Smooth muscle cell of the brain vasculature (primary cell): ENCODE results near the gene ACVR2B.
A peak's percentile ranks its signal among the peaks of the same experiment; 100 is the strongest.

Experiments used
- DNase-seq: peaks from one replicate; pipeline ENCODE4 v3.0.0-alpha.2; 2012; ENCODE audit warnings: low read depth, low spot score

The ACVR2B gene

DNA sequence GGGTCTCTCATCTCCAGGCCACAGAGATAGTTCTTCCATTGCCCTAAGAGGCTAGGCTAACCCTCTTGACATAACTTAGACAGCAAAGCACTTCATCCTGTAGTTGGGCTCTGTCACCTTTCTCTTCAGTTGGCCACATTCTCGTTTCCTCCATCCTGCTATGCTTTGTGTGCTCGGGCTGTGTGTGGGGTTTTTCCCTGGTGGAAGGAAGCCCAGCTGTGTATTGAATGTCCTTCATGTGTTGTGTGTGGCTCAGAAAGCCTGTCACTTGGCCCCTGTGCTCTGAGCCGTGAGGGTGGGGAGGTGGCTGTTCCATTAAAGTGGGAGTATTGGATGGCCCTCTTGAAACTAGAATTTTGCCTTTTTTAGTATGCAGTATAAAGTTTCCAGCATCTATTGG, 33.6 kb downstream of the ACVR2B start:
- no peak for DNase-seq

DNA sequence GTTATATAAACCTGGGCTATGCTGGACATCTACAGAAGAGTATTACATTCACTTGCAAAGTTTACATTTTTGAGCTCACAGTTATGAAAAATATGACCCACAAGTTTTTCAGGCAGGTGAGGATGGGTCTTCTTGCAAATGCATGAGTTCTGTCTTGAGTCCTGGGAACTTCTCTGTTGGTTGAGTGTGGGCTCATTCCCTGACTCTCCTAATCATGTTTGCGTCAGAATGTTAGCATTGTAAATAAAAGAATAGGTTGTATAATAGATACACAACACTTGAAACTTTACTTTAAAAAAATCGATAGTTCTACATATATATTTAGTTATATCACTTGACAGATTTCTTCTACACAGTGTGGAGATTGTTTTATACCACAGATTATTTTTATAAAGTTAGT, 35.3 kb downstream of the ACVR2B start:
- DNase-seq, result no peak

- no peak for DNase-seq
Measured at GRCh38 chr3:38489766-38490165, 36.1 kb downstream of the ACVR2B start.

DNA sequence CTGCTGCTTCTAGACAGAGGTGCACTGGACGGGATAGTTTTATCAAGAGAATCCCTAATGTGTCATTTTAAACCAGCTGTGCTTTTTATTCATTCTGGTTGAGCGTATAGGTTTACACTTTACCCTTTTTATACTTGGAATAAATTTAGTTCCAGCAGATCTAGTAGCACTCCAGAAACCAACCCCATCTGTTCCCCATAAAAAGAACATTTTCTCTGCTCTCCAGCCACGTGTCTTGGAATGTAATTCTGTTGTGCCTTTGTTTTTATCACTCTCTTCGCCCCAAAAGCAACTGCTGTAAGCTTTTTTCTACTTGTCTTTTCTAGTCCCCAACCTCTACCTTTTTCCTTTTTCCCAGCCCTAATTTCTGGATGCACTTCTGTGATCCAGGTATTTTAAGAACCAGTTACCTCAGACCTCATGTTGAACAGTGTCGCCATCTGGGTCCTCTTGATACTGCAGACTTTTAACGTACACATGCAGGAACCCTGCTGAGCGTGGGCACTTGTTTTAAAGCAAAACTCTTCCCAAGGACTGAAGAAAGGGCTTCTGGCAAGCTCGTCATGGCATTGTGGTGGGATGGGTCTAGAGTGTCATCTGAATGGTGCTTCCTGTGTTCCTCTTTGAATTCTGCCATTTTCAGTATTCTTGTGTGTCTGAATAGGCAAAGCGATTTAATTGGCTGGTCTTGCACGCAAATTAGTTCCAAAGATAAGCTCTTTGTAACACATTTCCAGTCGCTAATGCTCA, 36.8 kb downstream of the ACVR2B start:
- no peak for DNase-seq

DNA sequence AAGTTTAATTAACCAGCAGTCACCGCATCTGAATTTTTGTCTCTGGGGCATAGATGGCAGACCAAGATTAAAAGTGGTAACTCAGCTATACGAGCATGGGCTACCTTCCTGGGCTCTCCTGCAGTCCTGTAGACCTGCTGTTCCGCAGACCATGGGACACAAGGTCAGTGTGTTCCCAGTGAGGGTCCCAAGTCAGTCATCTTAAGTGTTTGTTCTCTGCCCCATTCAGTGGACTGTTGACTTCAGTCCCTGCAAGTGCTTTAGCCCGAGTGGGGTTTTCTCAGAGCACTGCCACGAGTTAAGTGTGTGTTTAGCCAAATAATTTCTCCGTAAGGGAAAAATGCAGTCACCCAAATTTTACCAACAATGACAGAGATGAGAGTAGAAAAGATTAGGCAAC, 37.5 kb downstream of the ACVR2B start:
- no peak for DNase-seq

DNA sequence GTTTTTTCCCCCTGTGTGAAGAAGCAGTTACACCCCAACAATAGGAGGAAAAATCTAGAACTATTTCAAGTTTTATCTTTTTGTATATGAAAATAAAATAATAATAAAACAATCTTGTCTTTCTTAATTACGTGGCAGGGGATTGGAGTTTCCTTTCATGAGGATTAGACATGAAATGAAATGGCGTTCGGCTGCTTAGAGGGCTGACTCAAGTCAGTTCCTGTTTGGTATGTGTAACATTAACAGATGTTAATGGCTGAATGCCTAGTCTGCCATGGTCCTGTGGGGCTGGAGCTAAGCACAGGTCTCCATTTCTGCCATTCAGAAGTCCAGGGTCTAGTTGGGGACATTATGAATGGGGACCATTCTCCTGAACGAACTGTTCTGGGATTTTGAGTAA, 39.3 kb downstream of the ACVR2B start:
- no peak for DNase-seq

- DNase-seq, result peak; percentile 67
Measured at GRCh38 chr3:38496131-38496910, 42.6 kb downstream of the ACVR2B start, which contains the start of gene EXOG. Gene EXOG, plus strand, starts transcription at chr3:38496340. Its CDS starts 28 bp downstream, at chr3:38496368.

GRCh38 chr3:38497031-38497430, 43.3 kb downstream of the ACVR2B start:
- DNase-seq, result no peak

GRCh38 chr3:38500688-38501417, 47.2 kb downstream of the ACVR2B start:
- no peak for DNase-seq

DNA sequence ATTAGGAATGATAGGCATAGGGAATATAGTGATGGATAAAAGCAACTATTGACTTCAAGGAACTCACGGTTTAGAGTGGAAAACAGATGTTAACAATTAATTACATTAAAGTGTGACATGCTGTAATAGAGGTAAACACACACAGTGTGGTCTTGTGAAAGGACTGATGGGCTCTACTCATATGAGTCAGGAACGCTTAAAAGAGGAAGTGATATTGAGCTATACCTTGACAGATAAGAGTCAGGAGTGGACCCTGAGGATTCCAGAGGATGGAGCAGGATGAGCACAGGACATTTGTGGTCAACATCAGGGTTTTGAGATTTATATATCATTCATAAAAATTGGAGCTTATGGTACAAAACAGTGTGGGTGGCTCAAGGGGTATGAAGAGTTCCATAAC, 53.4 kb downstream of the ACVR2B start:
- DNase-seq, result no peak

DNA sequence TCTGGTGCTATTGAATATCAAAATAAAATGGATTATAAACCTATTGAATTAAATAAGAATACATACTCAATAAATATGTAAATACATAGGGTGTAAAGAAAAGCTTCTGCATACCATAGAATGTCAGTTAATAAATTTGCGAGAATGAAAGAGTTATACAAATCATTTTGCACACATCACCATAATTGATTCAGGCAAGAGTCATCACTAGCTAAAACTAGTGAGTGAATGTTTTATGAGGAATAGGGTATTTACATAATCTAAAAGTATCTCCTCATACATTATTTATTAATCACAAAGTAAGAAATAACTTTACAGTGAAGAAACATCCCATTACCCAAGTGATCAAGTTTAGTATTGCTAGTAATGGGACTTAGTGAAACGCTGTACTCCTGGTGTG, 56.0 kb downstream of the ACVR2B start:
- DNase-seq, result no peak

DNA sequence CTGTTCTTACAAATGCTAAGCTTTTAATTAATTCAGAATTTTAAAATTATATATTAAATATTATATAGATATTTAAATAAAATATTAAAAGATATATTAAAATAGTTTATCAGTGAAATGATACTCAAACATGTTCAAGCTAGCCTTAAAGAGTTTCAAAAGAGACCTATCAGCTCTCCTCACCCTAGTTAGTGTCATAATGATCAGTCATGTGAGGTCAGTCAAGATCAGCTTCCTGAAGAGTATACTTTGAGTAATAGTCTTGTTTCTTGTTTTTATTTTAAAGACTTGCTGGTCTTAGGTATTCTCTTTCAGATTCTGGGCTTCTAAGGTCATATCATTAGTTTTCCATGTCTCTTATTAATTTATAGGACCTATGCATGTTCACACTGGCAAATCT, 56.9 kb downstream of the ACVR2B start:
- no peak for DNase-seq

GRCh38 chr3:38511546-38511945, 57.9 kb downstream of the ACVR2B start:
- no peak for DNase-seq

DNA sequence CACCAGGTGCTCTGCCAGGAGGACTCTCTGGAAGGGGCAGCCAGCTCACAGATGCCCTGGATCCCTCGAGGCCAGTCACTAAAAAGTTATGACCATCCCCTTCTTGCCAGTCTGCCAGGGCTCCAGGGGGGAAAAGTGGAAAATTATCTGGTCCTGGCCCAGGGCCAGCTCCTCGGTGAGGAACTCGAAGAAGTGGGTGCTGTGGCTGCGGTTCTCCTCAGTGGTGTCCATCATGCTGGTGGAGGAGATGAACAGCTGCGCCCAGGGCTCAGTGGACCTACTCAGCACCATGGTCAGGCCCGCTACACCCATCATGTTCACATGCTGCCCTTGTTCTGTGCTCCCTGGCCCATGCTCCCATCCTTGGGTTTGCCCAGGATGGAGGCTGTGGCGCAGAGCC, 61.7 kb downstream of the ACVR2B start:
- DNase-seq, result no peak

- DNase-seq, result no peak
Measured at GRCh38 chr3:38516669-38517068, 63.0 kb downstream of the ACVR2B start.

DNA sequence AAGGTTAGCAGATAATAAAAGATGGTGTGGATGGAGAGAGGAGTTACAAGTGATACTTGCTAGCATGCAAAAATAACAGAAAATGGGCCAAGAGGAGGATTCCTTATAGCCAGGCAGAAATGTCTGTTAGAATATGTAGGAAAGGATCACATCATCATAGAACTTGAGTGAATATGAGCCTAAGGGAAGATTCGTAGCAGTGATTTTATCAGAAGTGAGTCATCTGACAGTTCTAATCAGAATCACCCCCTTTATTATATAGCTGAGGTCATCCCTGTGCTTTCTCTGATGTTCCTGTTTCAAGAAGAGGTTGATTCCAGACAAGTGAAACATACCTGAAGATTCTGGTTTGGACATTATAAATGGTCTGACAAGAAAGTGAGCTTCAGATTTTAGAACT, 65.3 kb downstream of the ACVR2B start:
- no peak for DNase-seq

- DNase-seq, result no peak
Measured at GRCh38 chr3:38519651-38520050, 66.0 kb downstream of the ACVR2B start.

GRCh38 chr3:38521391-38521987, 67.8 kb downstream of the ACVR2B start:
- DNase-seq, result peak; percentile 50

DNA sequence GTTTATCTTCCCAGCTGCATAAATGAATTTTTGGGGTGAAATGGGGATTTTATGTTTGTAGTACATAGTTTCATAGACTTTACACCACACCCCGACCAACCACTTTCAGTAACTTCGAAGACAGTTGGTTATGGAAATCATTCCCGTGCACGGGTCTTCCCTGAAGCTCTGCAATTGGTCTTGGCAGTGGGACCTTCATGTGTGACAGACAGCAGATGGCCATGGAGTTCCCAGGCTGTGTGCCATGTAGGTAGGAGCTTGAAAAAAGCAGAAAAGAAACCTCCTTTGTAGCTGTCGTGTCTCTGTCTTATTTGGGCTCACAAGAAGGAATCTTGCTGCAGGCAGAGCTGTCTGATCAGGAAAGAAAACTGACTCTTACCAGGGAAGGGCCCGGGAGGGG, 68.3 kb downstream of the ACVR2B start:
- DNase-seq, result no peak

- no peak for DNase-seq
Measured at GRCh38 chr3:38524141-38524739, 70.5 kb downstream of the ACVR2B start.

- no peak for DNase-seq
Measured at GRCh38 chr3:38526792-38527191, 73.1 kb downstream of the ACVR2B start.

- no peak for DNase-seq
Measured at GRCh38 chr3:38528457-38528856, 74.8 kb downstream of the ACVR2B start.
